NCI-H1417 (cell line): ENCODE results near the gene SGMS2.
A peak's percentile ranks its signal among the peaks of the same experiment; 100 is the strongest.

ENCODE experiments used
- DNase-seq, 3 experiments: peaks; one replicate each; lab custom pipeline; 2025; lab: John Stamatoyannopoulos, UW

Gene SGMS2

DNA sequence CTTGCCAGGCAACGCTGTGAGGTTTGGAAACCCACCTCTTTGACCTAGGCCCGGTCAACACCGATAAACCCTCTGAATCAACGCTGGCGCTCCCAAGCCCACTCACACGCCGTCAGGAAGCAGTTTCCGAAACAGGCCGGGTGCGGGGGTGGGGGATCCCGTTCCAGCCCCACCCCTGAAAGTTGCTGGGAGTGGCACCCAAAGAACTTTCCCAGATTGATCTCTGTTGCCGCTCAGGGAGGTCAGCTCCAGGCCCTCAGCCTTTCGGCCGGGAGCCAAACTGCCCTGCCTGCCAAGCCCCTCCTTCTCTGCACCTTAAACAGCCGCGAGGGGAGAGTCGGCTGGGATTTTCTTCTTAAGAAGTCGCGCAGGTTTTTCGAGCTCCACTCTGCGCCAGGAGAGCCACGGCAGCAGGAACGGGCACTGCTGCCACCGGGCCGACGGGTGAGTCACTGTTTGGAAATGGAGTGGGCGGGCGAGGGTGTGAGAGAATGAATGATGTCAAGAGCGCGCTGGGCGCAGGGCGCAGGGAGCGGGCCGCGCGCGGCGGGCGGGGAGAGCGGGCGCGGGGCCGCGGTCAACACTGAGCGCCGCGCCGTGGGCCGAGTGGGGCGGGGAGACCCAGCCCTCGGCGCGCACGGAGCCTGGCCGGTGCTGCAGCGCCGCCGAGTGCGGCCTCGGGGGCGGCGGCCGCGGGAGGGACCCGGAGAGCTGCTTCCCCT is at the start of gene SGMS2:
SGMS2 (plus strand) TSS at position 583 of the 722 bp plus-strand sequence. CDS start 70,622 bp downstream, outside the sequence.
- peak in 2 of 3 experiments; percentile 74 to 79 for DNase-seq

DNA sequence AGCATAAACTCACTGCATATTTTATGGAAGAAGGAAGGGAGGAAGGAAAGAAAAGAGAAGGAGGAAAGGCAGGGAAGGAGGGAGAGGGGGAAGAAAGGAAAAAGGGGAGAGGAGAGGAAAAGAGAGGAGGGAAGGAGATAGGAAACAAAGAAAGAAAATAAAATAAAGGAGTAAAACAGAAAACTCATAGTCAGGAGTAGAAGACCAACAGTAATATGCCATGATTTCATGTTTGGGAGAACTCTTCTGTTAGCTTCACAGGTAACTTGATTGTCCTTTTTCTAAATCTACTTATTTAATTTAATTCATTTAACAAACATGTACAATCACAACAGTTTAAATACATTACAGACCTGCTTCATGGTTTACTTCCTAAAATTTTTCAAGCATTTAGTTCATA is 46.8 kb upstream of the SGMS2 start:
- no peak for DNase-seq

DNA sequence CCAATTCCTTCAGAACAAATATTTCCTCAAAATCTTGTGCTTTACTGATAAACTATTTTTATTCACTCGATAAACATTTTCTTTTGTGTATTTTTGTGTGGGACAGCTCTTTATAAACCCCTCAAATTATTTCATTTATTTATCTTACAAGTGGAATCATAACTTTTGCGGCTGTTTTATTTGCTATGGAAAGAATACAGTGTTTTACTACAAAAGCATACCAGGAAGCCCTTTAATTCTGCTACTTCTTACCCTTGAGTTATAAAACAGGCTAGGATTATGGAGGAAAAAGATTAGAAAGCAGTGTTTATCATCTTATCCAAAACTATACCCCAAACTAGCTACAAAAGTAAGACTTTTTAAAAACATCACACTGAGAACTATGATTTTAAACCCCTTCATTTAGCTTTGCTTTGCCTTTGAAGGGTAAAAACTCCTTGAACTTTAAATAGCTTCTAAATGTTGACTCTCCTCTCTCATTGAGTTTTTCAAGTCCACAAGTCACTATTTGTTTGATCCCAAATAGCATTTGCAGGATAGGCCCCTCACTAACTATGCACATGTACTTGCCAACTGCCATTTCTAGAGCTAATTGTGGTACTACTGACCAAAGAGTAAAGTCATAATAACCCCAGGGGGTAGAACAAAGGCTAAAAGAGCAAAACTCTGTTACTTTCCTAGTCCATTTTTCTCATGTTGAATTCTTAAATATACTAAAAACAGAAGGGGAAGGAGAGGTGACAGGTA is 45.8 kb upstream of the SGMS2 start:
- DNase-seq: no peak

DNA sequence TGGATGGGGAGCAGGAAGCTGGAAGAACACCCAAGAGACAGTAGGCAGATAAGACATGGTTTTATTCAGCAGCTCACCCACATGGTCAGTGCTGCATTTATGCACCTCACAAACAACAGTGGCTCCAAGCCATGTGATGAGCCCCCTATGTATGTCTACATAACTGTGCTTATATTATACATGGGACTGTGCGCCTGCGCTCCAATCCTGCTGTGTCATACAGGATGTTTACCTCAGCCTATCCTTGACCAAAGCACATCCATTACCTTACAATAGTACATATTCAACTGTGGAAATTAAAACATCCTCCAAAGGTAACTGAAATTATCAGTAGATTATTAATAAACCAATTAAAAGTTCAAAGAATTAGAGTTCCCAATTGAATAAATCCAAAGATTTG is 44.1 kb upstream of the SGMS2 start:
- peak in 1 of 3 experiments; percentile 7 for DNase-seq

DNA sequence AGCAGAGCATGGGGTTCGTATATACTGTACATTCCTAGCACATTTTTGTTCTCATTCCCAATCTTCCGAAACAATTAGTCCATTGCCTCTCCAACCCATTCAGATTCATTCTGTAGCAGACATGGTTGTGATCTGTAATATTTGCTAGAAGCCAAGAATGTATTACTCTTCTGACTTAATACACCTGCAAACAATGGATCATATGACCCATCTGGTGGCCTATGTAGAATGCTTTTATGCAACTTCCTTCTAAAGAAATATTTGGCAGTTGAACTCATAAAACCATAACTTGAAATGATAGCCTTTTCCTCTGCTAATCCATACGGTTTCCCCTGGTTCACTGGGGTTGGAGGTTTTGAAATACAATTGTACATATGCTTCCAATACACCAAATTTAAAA is 32.8 kb upstream of the SGMS2 start:
- no peak for DNase-seq

DNA sequence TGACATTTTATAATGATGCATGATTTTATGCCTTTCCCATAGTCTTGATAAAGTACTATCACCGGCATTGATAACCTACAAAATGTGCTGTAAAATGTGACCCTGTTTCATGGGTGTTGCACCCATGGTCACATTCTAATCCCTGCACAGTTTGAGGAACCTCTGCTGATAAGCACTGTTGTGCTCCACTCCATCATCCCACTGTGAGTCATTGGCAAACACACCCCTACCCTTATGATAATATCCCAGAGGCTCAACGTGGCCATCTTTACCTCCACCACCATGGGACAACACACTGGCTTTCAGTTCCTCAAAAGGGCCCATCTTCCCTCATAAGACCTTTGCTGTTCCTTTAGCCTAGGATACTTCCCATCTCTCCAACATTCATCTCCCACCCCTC is 32.0 kb upstream of the SGMS2 start:
- no peak for DNase-seq

DNA sequence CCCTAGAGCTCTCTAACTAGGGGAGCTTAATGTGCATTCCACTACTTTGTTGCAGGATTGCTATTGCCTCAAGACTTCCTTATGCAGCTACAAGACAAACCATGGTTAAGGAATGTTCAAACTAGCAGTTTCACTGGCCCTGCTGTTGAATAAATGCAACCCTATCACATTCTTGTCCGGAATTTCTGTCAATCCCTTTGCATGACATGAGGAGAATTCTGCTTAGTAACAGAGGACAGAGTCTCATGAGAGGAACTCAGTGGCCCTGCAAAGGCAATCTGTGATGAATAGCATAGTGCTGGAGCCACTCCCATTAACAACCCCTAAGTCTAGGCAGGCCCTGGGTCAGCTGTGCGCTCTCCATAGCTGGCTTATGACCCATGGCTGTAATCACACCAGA is 30.7 kb upstream of the SGMS2 start:
- no peak for DNase-seq

DNA sequence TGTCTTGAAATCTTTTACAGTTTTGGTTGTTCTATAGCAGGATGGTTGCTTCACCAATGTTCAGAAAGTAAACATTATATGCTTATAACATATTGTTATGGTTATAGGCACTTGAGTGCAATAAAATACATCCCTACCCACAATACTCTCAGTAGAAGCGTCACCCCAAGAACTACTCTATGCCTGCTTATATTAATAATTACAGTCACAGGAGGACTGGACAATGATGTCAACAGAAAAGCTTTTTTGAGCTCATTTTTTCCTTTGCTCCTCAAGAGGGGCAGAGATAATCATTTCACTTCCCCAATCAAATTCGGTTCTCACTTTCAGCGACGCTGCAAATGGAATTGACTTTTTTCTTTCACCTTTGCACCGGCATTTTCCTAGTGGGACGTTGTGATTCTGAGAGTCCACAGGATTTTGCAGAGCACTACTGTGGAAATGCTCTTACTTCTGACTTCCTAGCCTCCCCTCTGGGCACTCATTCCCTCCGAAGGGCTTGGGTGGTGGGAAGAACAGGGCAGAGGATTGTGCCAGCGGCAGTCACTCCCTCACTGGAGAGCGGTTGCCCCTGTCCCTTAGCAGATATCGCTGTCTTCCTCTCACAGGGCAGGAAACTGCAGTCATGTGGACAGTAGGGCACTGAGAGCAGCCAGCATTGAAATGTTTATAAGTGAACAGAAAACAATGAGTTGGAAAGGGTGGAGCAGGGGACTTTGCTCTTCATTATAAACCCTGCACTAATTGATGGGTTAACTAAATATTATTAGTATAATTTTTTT is 24.9 kb upstream of the SGMS2 start:
- no peak for DNase-seq

DNA sequence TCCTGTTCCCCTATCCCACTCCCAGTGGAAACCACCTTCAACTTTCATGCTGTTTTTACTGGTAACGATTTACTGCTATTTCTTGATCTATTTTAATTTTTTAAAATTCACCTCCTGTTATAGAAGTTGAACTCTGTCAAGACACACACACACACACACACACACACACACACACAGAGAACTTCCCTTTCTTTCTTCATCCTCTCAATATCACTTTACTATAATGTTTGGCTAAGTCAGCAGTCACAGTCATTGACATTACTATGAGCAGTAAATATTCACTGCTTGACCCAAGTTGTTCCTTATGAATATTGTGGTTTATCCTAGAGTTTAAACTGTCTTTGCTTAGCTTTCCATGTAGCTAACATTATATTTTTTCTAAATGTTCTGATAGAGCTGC is 24.0 kb upstream of the SGMS2 start:
- DNase-seq: no peak

DNA sequence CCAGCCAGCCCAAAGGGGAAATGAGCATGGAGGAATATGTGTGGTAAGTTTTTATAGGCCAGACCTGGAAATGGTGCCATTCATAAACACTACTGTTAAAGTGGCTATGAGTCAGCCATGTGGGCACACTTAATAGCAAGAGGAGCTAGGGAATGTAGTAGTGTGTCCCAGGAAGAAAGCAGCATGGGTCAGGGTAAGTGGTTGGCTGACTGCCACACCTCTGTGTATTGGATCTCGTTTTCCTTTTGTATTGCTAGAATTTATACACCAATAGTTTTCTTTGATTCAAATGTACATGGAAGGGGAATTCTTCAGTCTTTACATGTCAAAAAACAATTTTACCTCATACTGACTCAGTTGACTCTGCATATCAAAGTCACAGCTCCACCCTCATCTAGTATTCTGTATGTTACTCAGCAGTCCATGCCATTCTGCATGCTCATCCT is 22.9 kb upstream of the SGMS2 start:
- DNase-seq: no peak

DNA sequence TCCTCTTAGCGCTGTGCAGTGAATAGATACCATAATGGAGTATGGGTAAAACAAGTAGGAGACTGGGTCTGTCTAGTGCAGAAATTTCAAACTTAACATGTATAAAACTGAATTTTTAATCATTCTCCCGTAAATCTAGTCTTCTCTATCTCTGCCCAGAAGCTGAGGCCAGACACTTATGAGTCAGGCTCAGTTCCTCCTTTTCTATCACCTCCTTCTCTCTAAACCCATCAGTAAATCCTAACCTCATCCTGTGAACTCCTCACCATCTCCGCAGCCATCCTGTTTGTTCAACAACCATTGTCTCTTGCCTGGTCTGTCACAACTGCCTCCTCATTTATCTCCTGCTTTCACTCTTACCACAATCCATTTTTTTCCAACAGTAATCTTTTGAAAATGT is 19.8 kb upstream of the SGMS2 start:
- DNase-seq: no peak

DNA sequence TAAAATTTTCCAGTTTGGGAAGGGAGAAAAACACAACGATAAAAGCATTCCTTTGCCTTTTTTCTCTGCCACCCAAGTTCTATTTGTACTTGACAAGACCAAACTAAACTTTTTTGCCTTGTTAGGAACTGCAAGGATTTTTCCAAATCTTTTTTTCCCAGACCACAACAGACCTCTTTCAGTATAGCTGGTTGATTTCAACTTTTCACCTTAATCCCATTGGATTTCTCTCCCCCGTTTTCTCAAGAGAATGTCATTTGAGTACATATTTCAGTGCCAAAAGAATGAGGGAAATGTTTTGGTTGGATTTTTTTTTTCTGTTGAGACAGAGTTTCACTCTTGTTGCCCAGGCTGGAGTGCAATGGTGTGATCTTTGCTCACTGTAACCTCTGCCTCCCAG is 18.5 kb upstream of the SGMS2 start:
- DNase-seq: no peak

DNA sequence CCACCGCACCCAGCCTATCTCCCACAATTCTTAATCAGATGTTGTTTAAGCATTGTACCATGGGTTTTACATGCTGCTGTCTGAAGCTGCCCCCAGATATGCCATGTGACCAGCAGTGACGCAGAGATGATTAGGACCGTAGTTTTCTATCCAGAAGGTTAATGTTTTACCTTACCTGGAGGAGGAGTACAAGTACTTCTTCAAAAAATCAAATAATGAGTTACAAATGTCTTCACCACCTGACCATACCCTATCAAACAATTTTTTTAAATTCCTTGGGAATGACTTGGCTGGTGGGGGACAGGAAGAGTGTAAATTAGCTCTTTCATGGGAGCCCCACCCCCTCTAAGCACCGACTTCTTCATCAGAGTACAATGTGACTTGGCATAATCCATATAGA is 16.2 kb upstream of the SGMS2 start:
- DNase-seq: no peak

DNA sequence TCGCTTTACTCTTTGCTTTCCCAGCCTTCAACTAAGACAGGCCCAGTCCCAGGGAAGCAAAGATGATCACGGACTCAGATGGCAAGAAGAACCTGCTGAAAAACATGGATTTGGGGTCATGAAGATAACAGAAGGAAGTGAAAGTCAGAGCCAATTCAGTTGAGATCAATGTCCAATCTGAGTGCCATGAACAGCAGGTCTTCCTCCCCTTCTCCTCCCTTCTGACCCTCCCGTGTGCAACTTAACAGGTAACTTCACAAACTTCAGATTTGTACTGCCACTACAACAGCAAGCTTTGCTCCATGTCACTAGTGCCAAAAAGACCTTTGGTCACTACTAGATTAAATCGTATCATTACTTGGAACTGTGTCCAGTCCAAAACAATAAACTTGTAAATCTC is 15.5 kb upstream of the SGMS2 start:
- DNase-seq: no peak

DNA sequence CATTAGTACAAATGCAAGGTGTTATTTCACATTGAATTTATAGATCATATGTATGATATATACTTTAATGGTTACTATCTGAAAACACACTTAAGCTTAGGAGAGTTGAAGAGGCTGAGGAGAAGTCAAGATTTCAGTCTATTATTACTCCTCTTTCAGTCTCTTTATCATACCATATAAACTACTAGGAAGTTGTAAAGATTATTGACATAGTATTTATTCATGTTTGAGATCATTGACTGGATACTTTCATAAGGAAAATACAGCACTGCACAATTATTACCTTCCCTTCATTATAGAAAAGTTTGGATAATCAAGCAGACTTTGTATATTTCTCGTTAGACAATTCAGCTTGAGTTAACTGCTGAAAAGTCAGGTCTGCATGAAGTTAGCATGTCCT is 10.0 kb upstream of the SGMS2 start:
- no peak for DNase-seq

DNA sequence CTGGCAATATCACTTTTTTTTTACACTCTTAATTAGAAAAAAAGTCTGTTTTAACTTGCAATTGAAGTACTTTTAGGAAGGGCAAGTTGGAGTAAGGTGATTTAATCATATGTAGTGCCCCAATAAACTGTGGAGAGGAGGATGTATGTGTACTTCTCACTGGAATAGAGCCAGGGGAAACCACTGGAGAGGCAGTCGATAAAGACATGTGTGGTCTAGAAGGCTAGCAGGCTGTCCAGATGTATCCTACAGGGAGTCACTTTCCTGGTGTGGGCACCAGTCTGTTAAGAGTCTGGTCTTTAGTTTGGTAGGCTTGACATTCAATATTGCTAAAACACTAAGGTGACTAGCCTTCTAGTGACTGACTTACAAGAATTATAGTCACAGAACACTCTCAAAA is 9.6 kb upstream of the SGMS2 start:
- DNase-seq: no peak

DNA sequence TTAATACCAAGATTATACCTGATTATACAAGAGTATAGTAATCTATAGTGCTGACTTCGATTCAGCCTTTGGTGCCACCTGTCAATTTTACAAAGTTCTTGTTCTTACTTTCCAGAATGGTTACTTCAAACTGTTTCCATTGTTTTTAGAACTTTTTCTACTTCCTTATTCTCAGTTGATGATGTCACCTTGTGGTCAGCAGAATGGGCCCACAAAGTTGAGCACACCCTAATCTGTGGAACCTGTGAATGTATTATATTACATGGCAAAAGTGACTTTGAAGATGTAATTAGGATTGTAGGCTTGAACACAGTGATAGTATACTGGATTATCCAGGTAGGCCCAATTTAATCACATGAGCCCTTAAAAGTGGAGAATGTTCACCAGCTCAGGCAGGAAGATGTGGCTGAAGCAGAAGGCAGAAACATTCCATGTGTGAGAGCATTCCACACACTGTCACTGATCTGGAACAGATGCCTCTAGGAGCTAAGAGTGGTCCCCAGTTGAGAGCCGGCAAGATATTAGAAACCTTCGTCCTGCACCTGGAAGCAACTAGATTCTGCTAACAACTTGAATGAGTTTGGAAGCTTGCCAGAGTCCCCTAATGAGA is 6.3 kb upstream of the SGMS2 start:
- DNase-seq: peak in 1 of 3 experiments; percentile 46

DNA sequence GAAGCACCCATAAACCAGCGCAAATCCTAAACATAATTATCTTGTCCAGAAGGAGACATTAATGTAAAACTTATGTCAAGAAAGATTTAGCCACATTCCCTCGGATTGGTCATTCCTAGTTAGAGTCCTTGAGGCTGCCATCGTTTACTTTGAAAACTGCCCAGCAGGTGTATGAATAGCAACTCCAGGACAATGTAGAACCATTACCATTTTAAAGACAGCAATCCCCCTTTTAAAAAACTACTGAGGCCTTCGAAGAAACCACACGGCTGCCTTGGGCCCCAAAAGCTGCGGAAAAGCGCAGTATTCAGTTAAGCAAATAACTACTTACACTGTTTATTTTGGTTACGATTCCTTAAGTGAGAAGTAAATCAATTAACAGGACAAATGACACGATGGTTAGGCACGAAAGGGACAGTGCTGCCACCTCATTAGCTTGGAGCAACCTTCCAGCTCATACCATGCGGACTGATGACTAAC is 822 bp upstream of the SGMS2 start:
- DNase-seq: no peak

DNA sequence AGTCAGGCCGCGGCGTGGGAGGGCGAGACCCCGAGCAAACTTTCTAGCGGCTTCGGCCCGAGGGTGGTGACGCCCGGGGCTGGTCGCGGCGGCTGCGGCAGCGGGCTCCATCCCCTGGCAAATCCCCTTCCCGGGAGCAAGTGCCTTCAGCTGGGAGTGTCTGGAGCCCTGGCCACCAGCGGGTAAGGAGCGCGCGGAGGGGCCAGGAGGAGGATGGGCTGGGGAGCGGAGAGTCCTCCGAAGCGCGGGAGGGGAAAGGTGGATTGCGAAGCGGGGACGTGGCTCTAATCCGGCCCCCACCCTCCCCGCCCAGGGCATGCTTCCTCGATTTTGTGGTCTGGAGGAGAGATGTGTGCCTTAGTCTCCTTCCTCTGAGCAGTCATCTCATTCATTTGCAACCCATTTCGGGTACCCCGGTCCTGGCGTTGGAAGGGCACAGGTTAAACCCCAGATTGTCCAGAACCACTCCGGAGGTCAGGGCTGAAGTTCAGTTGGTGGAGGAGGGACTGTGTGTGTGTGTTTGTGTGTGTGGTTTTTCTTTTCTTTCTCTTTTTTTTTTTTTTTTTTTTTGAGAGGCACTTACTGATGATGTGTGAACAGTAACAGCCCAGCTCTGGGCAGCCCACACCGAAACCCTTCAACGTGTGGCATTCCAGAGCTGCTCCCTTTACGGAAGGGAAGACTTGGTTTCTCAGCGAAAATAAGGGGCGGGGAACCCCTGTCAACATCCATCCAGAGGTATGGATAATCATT is 516 bp downstream of the SGMS2 start:
- DNase-seq: peak in 2 of 3 experiments; percentile 74 to 79

DNA sequence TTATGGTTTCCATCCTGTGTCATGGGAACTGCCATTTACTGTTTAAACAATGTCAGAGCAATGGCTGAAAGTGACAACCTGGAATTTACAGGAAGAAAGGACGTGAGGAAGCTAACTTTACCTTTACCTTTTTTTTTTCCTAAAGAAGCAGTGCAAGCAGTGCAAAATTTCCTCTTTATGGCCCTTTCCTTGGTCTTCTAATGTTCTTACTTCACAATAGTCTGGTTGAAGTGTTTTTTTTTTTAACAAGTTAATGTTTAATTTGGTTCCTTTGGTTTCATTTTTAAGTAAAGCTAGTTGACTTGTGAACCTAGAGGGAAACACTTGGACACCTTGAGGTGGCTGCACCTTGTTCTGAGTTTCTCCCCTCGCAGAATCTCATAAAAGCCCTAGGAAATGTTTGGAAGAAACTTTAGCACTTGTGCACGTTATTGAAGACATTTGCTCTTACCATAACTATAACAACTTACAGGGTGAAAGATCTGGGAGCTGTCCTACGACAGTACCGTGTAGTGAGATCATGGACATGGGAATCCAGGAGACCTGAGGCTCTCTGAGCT is 1.8 kb downstream of the SGMS2 start:
- DNase-seq: peak in 1 of 3 experiments; percentile 16
